Heart left ventricle (tissue), 13 donors: ENCODE results near the gene KIF26B.

ENCODE experiments used
- POLR2A ChIP-seq, 2 donors: fragments of 450-650 bp; IDR thresholded peaks; one replicate each; pipeline ENCODE4 v1.6.1; 2017; ENCODE audit warnings: antibody characterized with exemption in 2 of 2, mild to moderate bottlenecking in 2 of 2, moderate library complexity in 2 of 2
- TF ChIP-seq, protein P1 (sequence below), 12 donors: fragments of 200-600 bp; sonication (generic) in 4 of 12; IDR thresholded peaks; one replicate each; pipeline versions ENCODE4 v1.5.0 to v1.8.0; 2018 to 2022; ENCODE audit warnings: antibody characterized with exemption in 12 of 12, mild to moderate bottlenecking in 5 of 12
- donor health status: ischemic (EF 13 %, LVEDD 7.1; RV severe dilation, severe dysfunction).
- donor health status: DM: no; HTN: yes; CAD: no.
- donor health status: DM: no; HTN: no; CAD: no.
- donor health status: ischemic (EF 25% LVEDD 6.9; RV normal size, moderate dysfunction).
- donor health status: ischemic (EF 25% LVEDD 5.7; RV mildly dilated, moderate dysfunction).
- donor health status: ischemic (EF 35%, LVEDD 5.7; RV mildly dilated, moderate dysfunction).
- donor health status: nonischemic (EF 11% LVEDD 7.7; RV severe dilation, severe dysfunction).
- donor health status: DM: yes; HTN: yes; CAD: no.
- donor health status: PGD.
- donor health status: ischemic (EF 29% LVEDD 5.4; RV normal size, mild dysfunction).
- donor health status: nonischemic (EF 23%, LVEDD 6.1; RV moderate dilation, normal function).

DNA sequence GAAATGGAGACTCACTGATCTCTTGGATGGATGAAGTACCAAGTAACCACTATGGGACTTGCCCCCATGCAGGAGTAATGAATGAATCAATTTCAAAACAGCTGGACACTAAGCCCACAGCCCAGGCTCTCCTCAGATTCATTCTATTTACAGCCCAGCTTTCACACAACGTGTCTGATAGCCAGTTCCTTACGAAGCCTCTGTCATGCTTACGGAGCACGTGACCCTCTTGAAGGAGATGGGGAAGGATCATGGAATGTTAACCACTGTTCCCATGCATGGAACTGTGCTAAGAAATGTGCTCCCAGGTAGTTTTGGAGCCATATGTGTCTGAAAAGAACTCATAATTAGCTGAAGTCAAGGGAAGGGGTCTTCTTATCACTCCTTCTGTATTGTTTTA, 124.1 kb downstream of the KIF26B start:
- TF ChIP-seq, protein P1, sequence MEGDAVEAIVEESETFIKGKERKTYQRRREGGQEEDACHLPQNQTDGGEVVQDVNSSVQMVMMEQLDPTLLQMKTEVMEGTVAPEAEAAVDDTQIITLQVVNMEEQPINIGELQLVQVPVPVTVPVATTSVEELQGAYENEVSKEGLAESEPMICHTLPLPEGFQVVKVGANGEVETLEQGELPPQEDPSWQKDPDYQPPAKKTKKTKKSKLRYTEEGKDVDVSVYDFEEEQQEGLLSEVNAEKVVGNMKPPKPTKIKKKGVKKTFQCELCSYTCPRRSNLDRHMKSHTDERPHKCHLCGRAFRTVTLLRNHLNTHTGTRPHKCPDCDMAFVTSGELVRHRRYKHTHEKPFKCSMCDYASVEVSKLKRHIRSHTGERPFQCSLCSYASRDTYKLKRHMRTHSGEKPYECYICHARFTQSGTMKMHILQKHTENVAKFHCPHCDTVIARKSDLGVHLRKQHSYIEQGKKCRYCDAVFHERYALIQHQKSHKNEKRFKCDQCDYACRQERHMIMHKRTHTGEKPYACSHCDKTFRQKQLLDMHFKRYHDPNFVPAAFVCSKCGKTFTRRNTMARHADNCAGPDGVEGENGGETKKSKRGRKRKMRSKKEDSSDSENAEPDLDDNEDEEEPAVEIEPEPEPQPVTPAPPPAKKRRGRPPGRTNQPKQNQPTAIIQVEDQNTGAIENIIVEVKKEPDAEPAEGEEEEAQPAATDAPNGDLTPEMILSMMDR (IDR thresholded peaks at IDR 0.05), result no peak
- TF ChIP-seq POLR2A (IDR thresholded peaks at IDR 0.05), result no peak
